Measurements from ENCODE around the gene DENND1B. TPM values are rescaled to one million over a fixed set of nuclear protein-coding genes. Genes with fewer than 3 reads are reported as not detected.
A peak's percentile ranks its signal among the peaks of the same experiment; 100 is the strongest.

Gene DENND1B
- total RNA-seq, 1 experiment from 2014 or later, result 16.1 TPM

DNA sequence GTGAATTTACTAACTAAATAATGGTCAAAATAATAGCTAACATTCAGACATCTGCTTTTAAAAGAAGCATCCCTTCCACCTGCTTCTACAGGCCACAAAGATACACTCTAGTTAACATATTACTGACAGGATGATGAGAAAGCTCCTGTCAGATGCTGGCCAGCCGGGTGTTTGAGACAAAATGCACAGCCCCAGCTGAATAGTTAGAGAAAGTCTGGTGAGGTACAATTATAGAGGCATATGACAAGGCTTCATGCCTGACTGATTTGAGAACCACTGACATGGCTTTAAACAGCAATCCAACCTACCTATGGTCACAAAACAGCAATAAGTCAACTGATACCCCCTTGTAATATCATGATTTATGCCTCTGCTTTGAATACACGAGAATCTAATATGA, 137.0 kb downstream of the DENND1B start:
- no peaks in the 10 kb centered on the region for H3K4me1 ChIP-seq (replicated peaks)
- H3K27me3 ChIP-seq (replicated peaks), result no peaks in the 10 kb centered on the region
- H3K4me3 ChIP-seq, result no peak overlapping the region
- no peaks in the 10 kb centered on the region; the same call in 1 of the 2 replicates for H3K36me3 ChIP-seq
- no peak overlapping the region for H3K27ac ChIP-seq
- no peak for DNase-seq (ENCODE audit: low read depth in 1 of 2, low spot score in 2 of 2)
- H3K9me3 ChIP-seq (replicated peaks), result no peaks in the 10 kb centered on the region

DNA sequence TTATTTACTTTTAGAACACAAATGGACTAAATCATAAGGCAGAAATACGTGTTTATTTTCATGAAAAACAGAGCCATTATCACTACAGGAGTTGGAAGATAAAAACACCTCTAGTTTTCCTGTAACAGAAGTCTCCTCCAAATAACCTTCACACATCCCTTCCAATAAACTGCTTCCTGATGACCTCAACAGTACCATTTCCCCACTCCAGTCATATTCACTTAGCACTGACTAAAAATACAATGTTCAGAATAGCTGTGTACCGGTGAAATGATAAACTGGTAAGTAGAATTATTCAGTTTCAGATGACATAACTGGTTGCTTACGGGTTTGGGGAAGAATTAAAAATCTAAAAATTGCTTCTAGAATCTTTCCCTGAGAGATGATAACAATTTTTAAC, 137.9 kb downstream of the DENND1B start:
- Histone ChIP-seq H3K27me3 (replicated peaks) (no peaks in the 10 kb centered on the region), H3K4me3 (no peak overlapping the region), H3K27ac (no peak overlapping the region), H3K36me3 (no peaks in the 10 kb centered on the region; the same call in 1 of the 2 replicates), H3K4me1 (replicated peaks) (no peaks in the 10 kb centered on the region), H3K9me3 (replicated peaks) (no peaks in the 10 kb centered on the region)
- DNase-seq (ENCODE audit: low read depth in 1 of 2, low spot score in 2 of 2), result no peak

DNA sequence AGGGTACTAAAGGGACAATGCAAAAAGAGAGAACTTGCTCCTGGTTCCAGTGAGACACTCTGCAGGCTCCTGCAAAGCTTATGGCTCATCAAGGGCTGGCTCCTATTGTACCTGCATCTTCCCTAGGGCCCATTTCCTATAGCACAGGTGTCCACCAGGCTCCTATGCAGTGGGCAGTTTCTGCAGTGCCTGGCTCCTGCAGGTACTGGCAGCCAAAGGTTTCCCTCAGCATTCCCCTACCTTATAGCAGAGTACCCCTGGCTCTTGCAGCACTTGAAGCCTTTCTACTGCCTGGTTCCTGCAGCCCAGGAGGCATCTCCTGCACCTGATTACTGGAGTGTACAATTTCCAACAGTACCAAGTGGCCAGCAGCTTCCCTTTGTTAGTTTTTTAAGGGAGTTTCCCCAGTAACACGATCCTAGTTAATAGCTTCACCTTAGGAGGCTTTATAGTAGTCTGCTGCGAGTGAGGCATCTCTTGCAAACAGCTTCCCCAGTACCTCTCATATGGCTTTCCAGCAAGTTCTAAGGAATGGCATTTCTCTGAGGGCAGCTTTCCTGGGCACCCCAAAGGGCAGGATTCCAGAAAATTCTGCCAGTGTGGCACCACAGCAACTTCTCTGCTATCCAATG, 141.7 kb downstream of the DENND1B start:
- no peak overlapping the region for H3K4me3 ChIP-seq
- no peaks in the 10 kb centered on the region for H3K4me1 ChIP-seq (replicated peaks)
- no peaks in the 10 kb centered on the region for H3K27me3 ChIP-seq (replicated peaks)
- no peaks in the 10 kb centered on the region for H3K9me3 ChIP-seq (replicated peaks)
- DNase-seq (ENCODE audit: low read depth in 1 of 2, low spot score in 2 of 2), result no peak
- no peak overlapping the region for H3K27ac ChIP-seq
- H3K36me3 ChIP-seq, result no peaks in the 10 kb centered on the region

DNA sequence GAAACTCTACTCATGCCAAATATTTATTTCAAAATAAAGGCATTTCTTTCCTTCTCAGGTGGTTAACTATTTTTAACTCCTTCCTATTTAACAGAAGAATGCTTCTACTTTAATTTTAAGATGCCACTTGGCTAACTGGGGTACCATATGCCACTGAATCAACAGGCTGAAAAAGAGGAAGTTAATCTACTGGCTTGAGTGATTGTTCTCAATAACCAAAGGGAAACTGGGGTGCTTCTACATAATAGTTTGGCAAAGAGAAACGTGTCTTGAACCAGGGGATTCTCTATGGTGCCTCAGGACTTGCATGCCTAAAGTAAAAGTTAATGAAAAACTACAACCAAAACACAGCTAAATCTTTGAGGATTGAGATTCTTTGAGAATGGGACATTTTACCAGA, 142.6 kb downstream of the DENND1B start:
- no peak overlapping the region for H3K27ac ChIP-seq
- H3K36me3 ChIP-seq, result no peaks in the 10 kb centered on the region
- no peak for DNase-seq (ENCODE audit: low read depth in 1 of 2, low spot score in 2 of 2)
- no peaks in the 10 kb centered on the region for H3K27me3 ChIP-seq (replicated peaks)
- H3K4me3 ChIP-seq, result no peak overlapping the region
- H3K9me3 ChIP-seq (replicated peaks), result no peaks in the 10 kb centered on the region
- no peaks in the 10 kb centered on the region for H3K4me1 ChIP-seq (replicated peaks)

DNA sequence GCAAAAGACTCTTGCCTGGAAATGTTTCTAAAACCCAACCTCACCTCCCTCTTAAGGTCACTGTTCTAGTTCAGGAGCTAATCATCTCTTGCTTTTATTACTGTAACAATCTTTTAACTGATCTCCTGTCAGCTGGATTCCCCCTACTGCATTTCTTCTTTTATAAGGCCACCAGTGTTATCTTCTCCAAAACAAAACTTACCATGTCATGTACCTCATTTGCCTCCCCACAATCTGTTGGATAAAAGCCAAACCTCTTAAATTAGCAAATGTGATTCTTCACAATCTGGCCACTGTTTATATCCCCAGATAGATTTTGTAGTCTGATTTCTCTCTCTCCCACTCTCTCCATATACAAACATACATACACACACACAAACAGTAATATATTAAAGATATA, 143.3 kb downstream of the DENND1B start:
- Histone ChIP-seq H3K27ac (no peak overlapping the region), H3K4me1 (replicated peaks) (no peaks in the 10 kb centered on the region), H3K36me3 (no peaks in the 10 kb centered on the region), H3K4me3 (no peak overlapping the region), H3K9me3 (replicated peaks) (no peaks in the 10 kb centered on the region), H3K27me3 (replicated peaks) (no peaks in the 10 kb centered on the region)
- DNase-seq (ENCODE audit: low read depth in 1 of 2, low spot score in 2 of 2), result no peak

DNA sequence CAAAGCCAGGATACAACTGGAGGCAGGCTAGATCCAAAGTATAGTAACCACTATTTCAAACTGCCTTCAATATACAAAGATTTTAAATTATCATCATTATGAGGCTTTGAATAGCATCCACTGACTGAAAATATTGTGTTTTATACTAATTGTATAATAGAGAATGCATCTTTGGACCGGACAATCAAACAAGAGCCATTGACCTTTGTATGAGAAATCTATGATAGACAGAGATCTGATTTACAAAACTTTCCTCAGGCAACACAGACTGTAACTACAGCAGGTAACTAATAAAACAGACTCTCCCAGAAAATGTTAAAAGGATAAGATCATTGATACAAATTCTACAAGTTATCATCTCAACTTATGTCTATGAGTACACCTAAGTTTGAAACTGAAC, 152.9 kb downstream of the DENND1B start:
- Histone ChIP-seq H3K4me3 (no peak overlapping the region), H3K27ac (no peak overlapping the region), H3K36me3 (no peaks in the 10 kb centered on the region), H3K4me1 (replicated peaks) (no peaks in the 10 kb centered on the region), H3K9me3 (replicated peaks) (no peaks in the 10 kb centered on the region), H3K27me3 (replicated peaks) (no peaks in the 10 kb centered on the region)
- no peak for DNase-seq (ENCODE audit: low read depth in 1 of 2, low spot score in 2 of 2)

DNA sequence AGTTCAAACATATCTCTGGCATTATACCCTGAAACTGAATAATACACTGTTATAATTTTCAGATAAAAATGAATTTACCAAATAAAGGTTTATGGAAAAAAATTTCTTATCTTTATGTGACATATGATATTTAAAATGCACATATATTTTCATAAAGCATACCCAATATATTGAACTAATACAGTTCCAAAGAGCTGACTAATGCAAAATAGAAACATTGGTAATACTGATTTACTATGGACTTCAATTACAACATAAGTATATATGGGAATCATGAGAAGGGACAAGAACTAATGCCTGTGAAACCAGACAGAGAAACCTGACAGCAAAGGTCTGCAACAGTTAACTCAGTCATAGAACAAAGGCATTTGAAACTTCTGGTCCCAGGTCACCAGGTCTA, 153.5 kb downstream of the DENND1B start:
- no peak for DNase-seq (ENCODE audit: low read depth in 1 of 2, low spot score in 2 of 2)
- Histone ChIP-seq H3K4me1 (replicated peaks) (no peaks in the 10 kb centered on the region), H3K4me3 (no peak overlapping the region), H3K27me3 (replicated peaks) (no peaks in the 10 kb centered on the region), H3K27ac (no peak overlapping the region), H3K36me3 (no peaks in the 10 kb centered on the region), H3K9me3 (replicated peaks) (no peaks in the 10 kb centered on the region)

DNA sequence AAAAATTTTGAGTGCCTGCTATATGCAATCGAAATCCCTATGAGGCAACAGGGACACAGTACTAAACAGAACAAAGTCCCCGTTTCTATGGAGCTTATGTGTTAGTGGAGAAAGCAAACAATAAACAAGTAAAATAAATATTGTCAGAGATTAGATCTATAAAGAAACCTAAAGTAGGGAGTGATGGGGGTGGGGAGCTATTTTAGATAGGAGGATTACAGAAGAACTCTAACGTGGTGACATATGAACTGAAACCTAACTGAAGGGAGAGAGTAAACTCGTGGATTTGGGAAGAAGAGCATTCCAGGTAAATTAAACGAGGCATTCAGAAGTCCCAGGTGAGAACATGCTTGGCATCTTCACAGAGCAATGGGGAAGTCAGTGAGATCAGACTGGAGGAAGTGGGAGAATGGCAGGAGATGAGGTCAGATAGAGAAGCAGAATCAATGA, 154.5 kb downstream of the DENND1B start:
- H3K4me3 ChIP-seq, result no peak overlapping the region
- H3K27ac ChIP-seq, result no peak overlapping the region
- DNase-seq (ENCODE audit: low read depth in 1 of 2, low spot score in 2 of 2), result no peak
- no peaks in the 10 kb centered on the region for H3K4me1 ChIP-seq (replicated peaks)
- H3K27me3 ChIP-seq (replicated peaks), result no peaks in the 10 kb centered on the region
- H3K36me3 ChIP-seq, result no peaks in the 10 kb centered on the region
- no peaks in the 10 kb centered on the region for H3K9me3 ChIP-seq (replicated peaks)

DNA sequence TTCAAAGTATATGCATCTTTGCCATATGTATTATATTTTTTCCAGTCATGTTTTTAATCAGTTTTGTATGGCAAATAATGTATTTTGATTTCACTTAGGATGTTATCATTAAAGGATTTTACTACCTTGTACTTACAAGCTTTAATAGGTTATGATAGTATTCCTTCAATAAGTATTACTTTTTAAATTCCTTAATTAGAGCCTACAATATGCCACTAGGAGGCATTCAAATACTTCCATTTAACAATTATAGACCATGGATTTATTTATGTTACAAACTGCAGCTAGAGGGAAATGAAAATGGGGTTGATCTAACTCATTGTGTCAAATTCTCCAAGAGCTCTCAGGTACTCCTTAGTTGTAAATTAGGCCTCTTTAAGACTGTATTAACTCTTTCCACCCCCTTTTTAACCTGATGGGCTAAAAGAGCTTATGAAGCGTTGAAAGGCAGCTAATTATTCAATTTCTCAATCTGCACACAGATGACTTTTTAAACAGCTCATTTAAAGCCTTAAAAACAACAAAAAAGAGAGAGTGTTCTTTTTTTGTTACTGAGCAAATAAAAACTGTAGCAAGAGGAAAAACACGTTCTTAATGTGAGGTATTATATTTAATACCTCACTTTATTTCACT, 156.2 kb downstream of the DENND1B start:
- Histone ChIP-seq H3K36me3 (no peaks in the 10 kb centered on the region), H3K9me3 (replicated peaks) (no peaks in the 10 kb centered on the region), H3K27me3 (replicated peaks) (no peaks in the 10 kb centered on the region), H3K4me1 (replicated peaks) (no peaks in the 10 kb centered on the region), H3K27ac (no peak overlapping the region), H3K4me3 (no peak overlapping the region)
- DNase-seq (ENCODE audit: low read depth in 1 of 2, low spot score in 2 of 2), result no peak

DNA sequence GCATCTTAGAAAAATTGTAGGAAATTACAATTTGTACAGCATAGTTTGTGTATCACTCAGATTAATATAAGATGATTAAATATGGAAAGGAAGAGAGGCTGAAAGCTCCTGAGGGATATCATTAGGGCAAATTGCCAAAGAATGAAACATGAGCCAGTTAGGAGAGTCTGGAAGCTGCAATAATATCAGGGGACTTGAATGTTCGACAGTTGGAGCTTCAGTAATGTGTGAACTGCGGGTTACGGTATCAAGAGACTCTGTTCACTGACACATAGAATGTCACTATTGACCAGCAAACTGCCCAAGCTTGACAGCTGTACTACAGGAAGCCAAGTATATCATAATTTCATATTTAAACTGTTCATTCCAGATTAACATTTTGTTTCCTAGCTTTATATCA, 157.2 kb downstream of the DENND1B start:
- Histone ChIP-seq H3K4me1 (replicated peaks) (no peaks in the 10 kb centered on the region), H3K4me3 (no peak overlapping the region), H3K27me3 (replicated peaks) (no peaks in the 10 kb centered on the region), H3K36me3 (no peaks in the 10 kb centered on the region), H3K27ac (no peak overlapping the region), H3K9me3 (replicated peaks) (no peaks in the 10 kb centered on the region)
- DNase-seq (ENCODE audit: low read depth in 1 of 2, low spot score in 2 of 2), result no peak

DNA sequence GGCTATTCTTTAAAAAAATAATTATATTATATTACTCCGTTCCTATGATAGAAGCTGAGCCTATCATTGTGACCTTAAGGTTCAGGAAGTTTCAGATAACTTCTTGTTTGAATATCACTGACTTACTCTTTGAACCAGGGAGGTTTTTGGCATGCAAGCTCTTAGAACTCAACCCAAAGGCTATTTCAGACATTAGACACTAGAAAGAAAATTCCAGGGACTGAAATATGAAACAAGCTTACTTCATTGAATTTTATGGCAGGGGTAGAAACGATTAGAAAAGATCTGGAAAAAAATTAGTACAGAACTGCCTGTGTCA, 159.6 kb downstream of the DENND1B start:
- H3K27ac ChIP-seq, result no peak overlapping the region
- H3K27me3 ChIP-seq (replicated peaks), result no peaks in the 10 kb centered on the region
- no peaks in the 10 kb centered on the region for H3K4me1 ChIP-seq (replicated peaks)
- H3K36me3 ChIP-seq, result no peaks in the 10 kb centered on the region
- DNase-seq (ENCODE audit: low read depth in 1 of 2, low spot score in 2 of 2), result no peak
- H3K4me3 ChIP-seq, result no peak overlapping the region
- H3K9me3 ChIP-seq (replicated peaks), result no peaks in the 10 kb centered on the region

DNA sequence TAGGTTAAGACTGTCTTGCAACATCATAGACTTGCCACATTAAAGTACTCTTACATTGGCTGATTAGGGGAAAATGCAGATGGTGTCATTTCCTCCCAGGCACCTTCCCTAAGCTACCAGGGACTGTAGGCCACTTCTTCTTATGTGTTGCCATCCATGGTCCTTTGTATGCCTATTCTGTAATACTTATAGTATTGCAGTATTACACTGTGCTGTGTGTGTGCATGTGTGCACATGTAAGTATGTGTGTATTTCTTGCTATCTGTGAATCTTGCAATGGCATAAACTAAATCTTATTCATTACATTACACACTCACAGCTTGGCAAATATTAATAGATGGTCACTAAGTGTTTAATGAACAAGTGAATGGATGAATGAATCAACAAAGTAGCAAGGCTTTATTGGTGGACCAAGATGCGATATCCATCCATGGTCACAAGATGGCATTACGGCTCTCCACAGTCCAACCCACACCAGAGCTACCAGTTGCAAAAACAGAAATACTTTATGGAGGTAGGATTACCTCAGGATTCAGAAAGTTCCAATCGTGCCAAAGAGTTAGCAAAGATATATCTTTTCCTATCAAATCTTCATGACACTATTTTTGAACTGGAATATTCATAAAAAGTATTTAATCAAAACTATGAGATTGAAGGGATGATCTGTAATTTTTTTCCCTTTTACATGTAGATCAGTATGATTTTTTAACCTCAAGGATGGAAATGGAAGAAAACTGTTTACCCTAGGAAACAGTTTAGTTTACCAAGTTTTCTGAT, 160.2 kb downstream of the DENND1B start:
- no peaks in the 10 kb centered on the region for H3K4me1 ChIP-seq (replicated peaks)
- H3K36me3 ChIP-seq, result no peaks in the 10 kb centered on the region
- no peak overlapping the region for H3K27ac ChIP-seq
- no peaks in the 10 kb centered on the region for H3K27me3 ChIP-seq (replicated peaks)
- no peaks in the 10 kb centered on the region for H3K9me3 ChIP-seq (replicated peaks)
- DNase-seq (ENCODE audit: low read depth in 1 of 2, low spot score in 2 of 2), result peak in 1 of 2 experiments; percentile 18
- H3K4me3 ChIP-seq, result no peak overlapping the region

DNA sequence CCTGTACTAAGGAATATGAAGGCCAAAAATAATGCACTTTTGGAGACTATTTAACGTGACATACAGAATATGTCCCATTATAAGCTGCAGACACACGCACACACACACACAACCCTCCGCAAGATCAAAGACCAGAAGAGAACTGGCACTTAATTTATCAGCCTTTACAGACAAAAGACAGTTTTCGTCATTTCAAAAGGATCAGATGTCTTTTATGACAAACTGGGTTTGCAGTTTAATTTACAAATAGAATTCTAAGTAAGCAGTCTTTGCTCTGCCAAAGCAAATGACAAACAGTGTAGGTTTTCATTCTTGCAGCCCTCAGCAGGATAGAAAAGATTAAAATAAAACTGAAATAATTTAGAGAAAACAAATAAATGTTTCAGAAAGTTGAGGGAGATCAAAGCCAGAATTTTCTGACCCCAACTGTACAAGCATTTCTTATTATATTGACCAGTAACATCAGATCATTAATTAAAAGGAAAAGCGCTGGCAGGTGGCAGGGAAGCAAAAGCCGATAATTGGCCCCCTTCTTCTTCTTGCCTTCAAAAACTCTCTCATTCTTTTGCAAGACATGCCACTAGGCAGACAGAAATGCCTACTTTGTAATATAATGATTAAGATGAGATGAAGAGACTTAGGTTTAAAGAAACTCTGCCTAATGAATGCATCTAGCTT, 169.0 kb downstream of the DENND1B start:
- H3K27me3 ChIP-seq (replicated peaks), result no peaks in the 10 kb centered on the region
- no peaks in the 10 kb centered on the region for H3K36me3 ChIP-seq
- DNase-seq (ENCODE audit: low read depth in 1 of 2, low spot score in 2 of 2), result no peak

DNA sequence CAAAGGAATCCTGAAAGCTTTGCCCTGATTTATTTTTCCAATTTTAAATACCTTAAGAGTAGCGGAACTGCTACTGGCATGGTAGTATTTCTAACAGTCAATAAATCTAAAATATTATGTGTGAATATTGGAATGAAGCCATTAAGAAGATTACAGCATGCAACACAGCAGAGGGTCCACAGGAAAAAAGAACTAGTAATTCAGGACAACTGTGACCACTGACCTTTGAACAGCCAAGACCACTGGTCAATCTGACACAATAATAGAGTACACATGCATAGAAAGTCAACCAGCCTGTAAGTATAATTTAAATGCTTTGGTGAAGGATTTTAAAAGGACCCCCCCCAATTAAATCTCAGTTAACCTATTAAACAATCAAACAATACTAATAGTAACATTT, 171.0 kb downstream of the DENND1B start:
- Histone ChIP-seq H3K27me3 (replicated peaks) (no peaks in the 10 kb centered on the region), H3K4me1 (replicated peaks) (no peaks in the 10 kb centered on the region), H3K4me3 (no peak overlapping the region), H3K36me3 (no peaks in the 10 kb centered on the region), H3K9me3 (replicated peaks) (no peaks in the 10 kb centered on the region), H3K27ac (no peak overlapping the region)
- DNase-seq (ENCODE audit: low read depth in 1 of 2, low spot score in 2 of 2), result no peak

More for the DNA sequence above, 169.0 kb downstream of the DENND1B start:
- no peak overlapping the region for H3K4me3 ChIP-seq
- no peaks in the 10 kb centered on the region for H3K4me1 ChIP-seq (replicated peaks)
- no peak overlapping the region for H3K27ac ChIP-seq
- no peaks in the 10 kb centered on the region for H3K9me3 ChIP-seq (replicated peaks)

Data from SJSA1 (cell line).